ENCODE measurements around the gene PRUNE1. TPM values are rescaled to one million over a fixed set of nuclear protein-coding genes. Genes with fewer than 3 reads are reported as not detected.
A peak's percentile ranks its signal among the peaks of the same experiment; 100 is the strongest.

PRUNE1 gene
- total and polyA plus RNA-seq, 2 donors from 2014 or later, result 24.0 to 25.6 TPM

DNA sequence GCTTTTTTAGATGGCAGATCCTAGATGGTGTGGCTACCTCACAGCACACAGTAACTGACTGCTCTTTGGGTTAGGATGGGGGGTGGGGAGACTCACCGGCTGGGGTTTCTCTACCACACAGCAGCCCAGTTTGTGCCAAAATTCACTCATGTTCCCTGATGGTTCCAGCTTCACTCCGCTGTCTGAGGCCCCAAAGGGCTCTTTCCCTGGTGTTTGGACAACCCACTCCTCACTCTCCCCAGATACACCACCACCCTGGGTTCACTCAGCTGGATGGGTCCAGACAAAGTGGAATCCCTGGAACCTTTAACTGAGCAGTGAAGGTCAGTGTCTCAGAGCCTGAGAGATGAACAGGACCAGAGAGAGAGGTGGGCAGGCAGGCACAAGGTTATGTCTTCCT is 47.3 kb downstream of the PRUNE1 start:
- Histone ChIP-seq H3K4me3 (ENCODE audit: low read length in 3 of 3) (peak overlapping the region in 1 of 3 donors; percentile 21), H3K27ac (ENCODE audit: low read depth in 2 of 2, low read length in 2 of 2) (peak overlapping the region in 1 of 2 donors; percentile 47), H3K9me3 (ENCODE audit: control insufficient read depth in 2 of 3, insufficient read depth in 1 of 3, low read length in 3 of 3) (no peaks in the 10 kb centered on the region), H3K4me1 (ENCODE audit: control insufficient read depth in 2 of 3, insufficient read depth in 2 of 3, low read depth in 1 of 3, low read length in 3 of 3) (peaks cover 4 to 20% (median 18%) of the 10 kb centered on the region in 3 donors), H3K9ac (ENCODE audit: low read length in 3 of 3) (peak overlapping the region in 1 of 3 donors; percentile 13), H3K27me3 (ENCODE audit: control insufficient read depth, insufficient read depth, low read length) (no peaks in the 10 kb centered on the region), H3K36me3 (ENCODE audit: control insufficient read depth in 2 of 3, insufficient read depth in 3 of 3, low read length in 3 of 3) (peaks cover 7 to 48% (median 26%) of the 10 kb centered on the region in 3 donors)
- intact Hi-C loops (cut with DNase I), result no loop called here
- TF ChIP-seq, protein P1, sequence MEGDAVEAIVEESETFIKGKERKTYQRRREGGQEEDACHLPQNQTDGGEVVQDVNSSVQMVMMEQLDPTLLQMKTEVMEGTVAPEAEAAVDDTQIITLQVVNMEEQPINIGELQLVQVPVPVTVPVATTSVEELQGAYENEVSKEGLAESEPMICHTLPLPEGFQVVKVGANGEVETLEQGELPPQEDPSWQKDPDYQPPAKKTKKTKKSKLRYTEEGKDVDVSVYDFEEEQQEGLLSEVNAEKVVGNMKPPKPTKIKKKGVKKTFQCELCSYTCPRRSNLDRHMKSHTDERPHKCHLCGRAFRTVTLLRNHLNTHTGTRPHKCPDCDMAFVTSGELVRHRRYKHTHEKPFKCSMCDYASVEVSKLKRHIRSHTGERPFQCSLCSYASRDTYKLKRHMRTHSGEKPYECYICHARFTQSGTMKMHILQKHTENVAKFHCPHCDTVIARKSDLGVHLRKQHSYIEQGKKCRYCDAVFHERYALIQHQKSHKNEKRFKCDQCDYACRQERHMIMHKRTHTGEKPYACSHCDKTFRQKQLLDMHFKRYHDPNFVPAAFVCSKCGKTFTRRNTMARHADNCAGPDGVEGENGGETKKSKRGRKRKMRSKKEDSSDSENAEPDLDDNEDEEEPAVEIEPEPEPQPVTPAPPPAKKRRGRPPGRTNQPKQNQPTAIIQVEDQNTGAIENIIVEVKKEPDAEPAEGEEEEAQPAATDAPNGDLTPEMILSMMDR (IDR thresholded peaks at IDR 0.05; ENCODE audit: borderline replicate concordance, extremely low read depth, insufficient read depth), result no peak
- FAIRE-seq (no peak), DNase-seq (no peak)

DNA sequence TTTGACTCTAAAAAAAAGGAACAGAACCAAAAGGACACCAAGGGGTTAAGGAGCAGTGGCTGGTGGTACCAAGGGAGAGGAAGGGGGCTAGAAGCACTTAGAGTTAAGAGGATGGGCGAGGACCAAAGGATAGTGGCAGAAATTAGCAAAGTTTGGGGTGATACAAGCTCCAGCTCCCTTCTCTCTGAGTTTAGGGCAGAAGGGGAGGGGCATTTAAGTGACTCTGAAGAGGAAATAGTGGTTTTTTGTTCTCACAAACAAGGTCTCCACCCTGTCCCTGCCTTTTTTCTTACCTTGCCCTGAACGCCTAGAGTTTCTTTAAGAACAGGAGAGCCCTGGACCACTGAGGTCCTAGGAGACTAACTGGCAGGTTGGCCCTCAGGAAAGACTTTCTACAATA is 47.9 kb downstream of the PRUNE1 start:
- H3K36me3 ChIP-seq (ENCODE audit: control insufficient read depth in 2 of 3, insufficient read depth in 3 of 3, low read length in 3 of 3), result peaks cover 7 to 48% (median 26%) of the 10 kb centered on the region in 3 donors
- intact Hi-C loops (cut with DNase I), result no loop called here
- peak overlapping the region in 1 of 3 donors; percentile 22 for H3K4me3 ChIP-seq (ENCODE audit: low read length in 3 of 3)
- H3K27ac ChIP-seq (ENCODE audit: low read depth in 2 of 2, low read length in 2 of 2), result peak overlapping the region; percentile 5 to 71
- DNase-seq, result no peak
- FAIRE-seq, result no peak
- H3K27me3 ChIP-seq (ENCODE audit: control insufficient read depth, insufficient read depth, low read length), result no peaks in the 10 kb centered on the region
- no peaks in the 10 kb centered on the region for H3K9me3 ChIP-seq (ENCODE audit: control insufficient read depth in 2 of 3, insufficient read depth in 1 of 3, low read length in 3 of 3)
- peaks cover 4 to 20% (median 18%) of the 10 kb centered on the region in 3 donors for H3K4me1 ChIP-seq (ENCODE audit: control insufficient read depth in 2 of 3, insufficient read depth in 2 of 3, low read depth in 1 of 3, low read length in 3 of 3)
- peak overlapping the region in 1 of 3 donors; percentile 13 for H3K9ac ChIP-seq (ENCODE audit: low read length in 3 of 3)
- TF ChIP-seq, protein P1 (IDR thresholded peaks at IDR 0.05; ENCODE audit: borderline replicate concordance, extremely low read depth, insufficient read depth), result no peak

DNA sequence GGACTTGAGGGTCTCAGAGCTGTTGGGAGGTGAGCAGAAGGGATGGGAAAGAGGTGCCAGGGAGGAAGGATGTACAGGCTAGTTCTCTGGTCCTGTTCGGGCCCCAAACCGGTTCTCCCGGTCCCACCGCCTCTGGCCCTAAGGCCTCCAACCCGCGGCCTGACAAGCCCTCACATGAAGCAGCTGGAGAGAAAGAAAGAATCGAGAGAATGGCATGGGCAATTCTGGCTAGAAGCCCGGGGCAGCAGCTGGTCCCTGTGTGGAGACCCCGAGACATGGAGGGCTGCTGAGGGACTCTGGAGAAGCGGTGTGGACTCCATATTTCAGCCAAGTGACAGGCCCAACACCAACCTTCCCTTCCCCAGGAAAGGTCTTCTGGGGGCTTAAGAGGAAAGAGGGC is 50.4 kb downstream of the PRUNE1 start:
- DNase-seq, result peak; percentile 72 to 86 (median 79)
- intact Hi-C loops (cut with DNase I), result no loop called here
- TF ChIP-seq, protein P1 (IDR thresholded peaks at IDR 0.05; ENCODE audit: borderline replicate concordance, extremely low read depth, insufficient read depth), result no peak
- Histone ChIP-seq H3K9me3 (ENCODE audit: control insufficient read depth in 2 of 3, insufficient read depth in 1 of 3, low read length in 3 of 3) (no peaks in the 10 kb centered on the region), H3K36me3 (ENCODE audit: control insufficient read depth in 2 of 3, insufficient read depth in 3 of 3, low read length in 3 of 3) (peaks cover 7 to 32% (median 19%) of the 10 kb centered on the region in 3 donors), H3K4me3 (ENCODE audit: low read length in 3 of 3) (peak overlapping the region; percentile 86 to 99 (median 95)), H3K4me1 (ENCODE audit: control insufficient read depth in 2 of 3, insufficient read depth in 2 of 3, low read depth in 1 of 3, low read length in 3 of 3) (peaks cover 4 to 20% (median 18%) of the 10 kb centered on the region in 3 donors), H3K27ac (ENCODE audit: low read depth in 2 of 2, low read length in 2 of 2) (peak overlapping the region; percentile 97 to 98), H3K9ac (ENCODE audit: low read length in 3 of 3) (peak overlapping the region; percentile 80 to 99 (median 92)), H3K27me3 (ENCODE audit: control insufficient read depth, insufficient read depth, low read length) (no peaks in the 10 kb centered on the region)
- no peak for FAIRE-seq
